GM23248 (cell line): ENCODE measurements around the gene COX4I1.

ENCODE experiments used
- EZH2 ChIP-seq: fragments of 200-600 bp; sonication (generic); IDR thresholded peaks from 2 replicates; pipeline ENCODE4 v1.6.1; 2018; ENCODE audit warnings: antibody characterized with exemption, mild to moderate bottlenecking; ENCODE audit not compliant: insufficient read depth, poor library complexity, severe bottlenecking
- EZH2phosphoT487 ChIP-seq: fragments of 200-600 bp; sonication (generic); IDR thresholded peaks from 2 replicates; pipeline ENCODE4 v1.6.1; 2018; ENCODE audit warnings: antibody characterized with exemption, moderate library complexity, mild to moderate bottlenecking, low read depth; ENCODE audit not compliant: insufficient read depth

GRCh38 chr16:85842435-85842834 is 42.9 kb downstream of the COX4I1 start:
- TF ChIP-seq EZH2 (no peak), EZH2phosphoT487 (no peak)
